K562 (cell line): Measurements from ENCODE around the gene MED13L. TPM values are rescaled to one million over a fixed set of nuclear protein-coding genes. Genes with fewer than 3 reads are reported as not detected.
A peak's percentile ranks its signal among the peaks of the same experiment; 100 is the strongest.

ENCODE experiments used
- ATAC-seq: fragments of 200-7000 bp; cut with Tn5 transposase; 3 replicates; pipeline ENCODE4 v1.9.1; 2020; ENCODE audit warnings: moderate library complexity
- BruUV-seq: library from RNA; stranded (reverse); fragments of 400-500 nt; replicated peaks from 2 replicates; lab custom pipeline; 2021; lab: Mats Ljungman, UMichigan
- CTCF ChIA-PET: fragments of 300-600 bp; formaldehyde crosslinking; extraction: SDS; loops from one replicate; lab custom pipeline; 2021; ENCODE audit warnings: low intra/inter-chr PET ratio; lab: Yijun Ruan, JAX
- POLR2A ChIA-PET: fragments of 300-600, 350-650 bp; sonication (Branson Sonifier 250); formaldehyde crosslinking; extraction: SDS; loops from one replicate; lab custom pipeline; 2021; ENCODE audit warnings: antibody characterized with exemption, inconsistent platforms; lab: Yijun Ruan, JAX
- DNase-seq, 4 experiments: peaks; one replicate each; pipeline versions ENCODE4 v3.0.0 to v3.0.0-alpha.2; 2011 to 2018; ENCODE audit warnings: low spot score in 3 of 4, mixed read lengths in 3 of 4; ENCODE audit errors: extremely low read depth in 1 of 4
- FAIRE-seq: peaks from 2 replicates; lab custom pipeline; 2011; peaks lifted over from hg19 to GRCh38; lab: Jason Lieb, UNC
- H2AFZ ChIP-seq: 2 replicates; pipeline ENCODE4 v1.6.0; 2011; ENCODE audit warnings: low read depth, low read length, control low read depth, inconsistent platforms
- H3K27ac ChIP-seq: fragments of 200-600 bp; 3 replicates; pipeline ENCODE4 v1.8.0; 2011; ENCODE audit warnings: low read depth, mild to moderate bottlenecking, control low read depth, inconsistent platforms, low read length, moderate library complexity, mixed read lengths; ENCODE audit errors: extremely low read depth
- H3K27me3 ChIP-seq, 2 experiments: fragments of 300-600 bp in 1 of 2; 2 replicates in 1 of 2; 3 replicates in 1 of 2; pipeline versions ENCODE4 v1.6.0 to v1.8.0; 2011; ENCODE audit warnings: inconsistent platforms in 2 of 2, low read length in 2 of 2, mild to moderate bottlenecking in 1 of 2, mixed read lengths in 1 of 2, moderate library complexity in 1 of 2; ENCODE audit not compliant: control insufficient read depth in 2 of 2, insufficient read depth in 2 of 2
- H3K36me3 ChIP-seq: fragments of 300-600 bp; 3 replicates; pipeline ENCODE4 v1.8.0; 2011; ENCODE audit warnings: mild to moderate bottlenecking, low read length, inconsistent platforms; ENCODE audit not compliant: control insufficient read depth, insufficient read depth
- H3K4me1 ChIP-seq, 2 experiments: fragments of 200-600 bp in 1 of 2; replicated peaks in 1 of 2; 2 replicates in 1 of 2; 3 replicates in 1 of 2; pipeline versions ENCODE4 v1.5.1 to v1.8.0; 2011; ENCODE audit warnings: inconsistent platforms in 2 of 2, low read length in 2 of 2, mild to moderate bottlenecking in 1 of 2, mixed read lengths in 1 of 2, moderate library complexity in 1 of 2; ENCODE audit not compliant: control insufficient read depth in 2 of 2, insufficient read depth in 2 of 2
- H3K4me2 ChIP-seq: 2 replicates; pipeline ENCODE4 v1.6.1; 2011; ENCODE audit warnings: low read length, control low read depth, inconsistent platforms, mixed read lengths; ENCODE audit not compliant: insufficient read depth
- H3K4me3 ChIP-seq: fragments of 200-600 bp; sonication (generic), shearing (Covaris generic); 2 replicates; pipeline ENCODE4 v1.5.1; 2016; ENCODE audit warnings: control low read depth, inconsistent platforms
- H3K79me2 ChIP-seq: fragments of 200-600 bp; 3 replicates; pipeline ENCODE4 v1.8.0; 2011; ENCODE audit warnings: low read length, inconsistent platforms; ENCODE audit not compliant: control insufficient read depth, insufficient read depth
- H3K9ac ChIP-seq, 2 experiments: 2 replicates each; pipeline versions ENCODE4 v1.6.0 to v1.6.1; 2011; ENCODE audit warnings: low read depth in 2 of 2, low read length in 2 of 2, control low read depth in 1 of 2, inconsistent platforms in 1 of 2, mild to moderate bottlenecking in 1 of 2, mixed read lengths in 1 of 2; ENCODE audit not compliant: insufficient read depth in 1 of 2
- H3K9me1 ChIP-seq: one replicate; pipeline ENCODE4 v1.6.0; 2011; ENCODE audit warnings: inconsistent platforms, mild to moderate bottlenecking, low read length, moderate library complexity; ENCODE audit not compliant: control insufficient read depth, insufficient read depth
- H3K9me3 ChIP-seq: replicated peaks from 2 replicates; pipeline ENCODE4 v1.5.1; 2011; ENCODE audit warnings: low read depth, low read length, inconsistent platforms; ENCODE audit not compliant: control insufficient read depth, insufficient read depth
- H4K20me1 ChIP-seq: replicated peaks from 2 replicates; pipeline ENCODE4 v1.6.1; 2011; ENCODE audit warnings: low read length, inconsistent platforms, mixed read lengths; ENCODE audit not compliant: control insufficient read depth, insufficient read depth
- ADNP ChIP-seq: fragments of 200-800 bp; sonication (Bioruptor generic); IDR thresholded peaks from 2 replicates; pipeline ENCODE4 v1.6.1; 2016; ENCODE audit warnings: missing genetic modification characterization, missing compliant biosample characterization
- ARID2 ChIP-seq: fragments of 450-650 bp; IDR thresholded peaks from 2 replicates; pipeline ENCODE4 v1.6.1; 2017; ENCODE audit warnings: antibody characterized with exemption, mild to moderate bottlenecking
- ATF1 ChIP-seq, 2 experiments: fragments of 450-650 bp in 1 of 2; IDR thresholded peaks; 2 replicates each; pipeline ENCODE4 v1.6.1; 2016; ENCODE audit warnings: missing compliant biosample characterization in 1 of 2, missing genetic modification characterization in 1 of 2
- CREM ChIP-seq: IDR thresholded peaks from 2 replicates; pipeline ENCODE4 v1.6.1; 2014; ENCODE audit warnings: antibody characterized with exemption, low read depth
- HNRNPH1 ChIP-seq: fragments of 200-400 bp; formaldehyde crosslinking; optimal IDR thresholded peaks from 2 replicates; pipeline ENCODE3; 2017; ENCODE audit warnings: low read depth, mild to moderate bottlenecking, low read length, moderate library complexity
- HNRNPUL1 ChIP-seq: fragments of 200-400 bp; formaldehyde crosslinking; IDR thresholded peaks from 2 replicates; pipeline ENCODE4 v1.6.1; 2017; ENCODE audit warnings: low read length
- KDM5B ChIP-seq: fragments of 200-600 bp; sonication (generic); IDR thresholded peaks from 2 replicates; pipeline ENCODE4 v1.6.1; 2012; ENCODE audit warnings: low read depth, mild to moderate bottlenecking, moderate library complexity, low read length, control low read depth, inconsistent platforms; ENCODE audit not compliant: insufficient replicate concordance
- NFE2 ChIP-seq: IDR thresholded peaks from 2 replicates; pipeline ENCODE4 v1.6.1; 2014; ENCODE audit warnings: antibody characterized with exemption, low read depth
- SMARCE1 ChIP-seq: fragments of 450-650 bp; IDR thresholded peaks from 2 replicates; pipeline ENCODE4 v1.7.1; 2016; ENCODE audit warnings: mild to moderate bottlenecking
- TCF15 ChIP-seq: fragments of 250-450 bp; sonication (Bioruptor Pico); IDR thresholded peaks from 2 replicates; pipeline ENCODE4 v1.8.0; 2022; ENCODE audit warnings: moderate library complexity, mild to moderate bottlenecking, inconsistent platforms
- TCF7L2 ChIP-seq: fragments of 150-350 bp; IDR thresholded peaks from 2 replicates; pipeline ENCODE4 v1.6.1; 2016; ENCODE audit warnings: low read depth, mild to moderate bottlenecking, low read length, moderate library complexity
- ZBTB8A ChIP-seq: fragments of 450-650 bp; IDR thresholded peaks from 2 replicates; pipeline ENCODE4 v1.6.1; 2018; ENCODE audit warnings: mild to moderate bottlenecking, moderate library complexity; ENCODE audit not compliant: partially characterized antibody
- ZNF436 ChIP-seq: fragments of 250-450, 450-650 bp; sonication (Bioruptor Pico); formaldehyde crosslinking; IDR thresholded peaks from 2 replicates; pipeline ENCODE4 v1.7.0; 2020; ENCODE audit warnings: mild to moderate bottlenecking
- ZNF444 ChIP-seq: fragments of 250-450 bp; sonication (Bioruptor Pico); IDR thresholded peaks from 2 replicates; pipeline ENCODE4 v1.4.0; 2020; ENCODE audit warnings: mild to moderate bottlenecking, moderate library complexity
- ZNF717 ChIP-seq: fragments of 250-450 bp; sonication (Bioruptor Pico); IDR thresholded peaks from 2 replicates; pipeline ENCODE4 v1.5.0; 2021
- ZNF766 ChIP-seq: fragments of 200-800 bp; sonication (Bioruptor generic); conservative IDR thresholded peaks from 2 replicates; pipeline ENCODE4 v1.6.1; 2016; ENCODE audit warnings: missing genetic modification characterization, missing compliant biosample characterization
- ZSCAN32 ChIP-seq: fragments of 450-650 bp; formaldehyde crosslinking; IDR thresholded peaks from 2 replicates; pipeline ENCODE4 v1.4.0; 2020; ENCODE audit warnings: mild to moderate bottlenecking, moderate library complexity
- WGBS: fragments of 100-300 bp; shearing (Covaris generic); methylation state at CpG from one replicate; pipeline ENCODE4 v1.1.6; 2016; ENCODE audit warnings: low coverage, mixed read lengths; ENCODE audit not compliant: insufficient coverage; ENCODE audit errors: missing lambda C conversion rate; 5-methylcytosine and 5-hydroxymethylcytosine counted together
- in situ Hi-C: fragments of 300-500 bp; cut with MboI; formaldehyde crosslinking; loops from 4 replicates; pipeline ENCODE4 v1.15.0; 2018; ENCODE audit warnings: inconsistent platforms, mixed read lengths
- intact Hi-C: fragments of 100-400 bp; cut with micrococcal nuclease; formaldehyde crosslinking; loops from 2 replicates; pipeline ENCODE4 v1.14.2; 2022
- polyA plus RNA-seq, 8 experiments: library from polyadenylated mRNA; depleted of rRNA in 4 of 8; stranded (reverse) in 5 of 8; unstranded in 3 of 8; fragments of >200 nt; fragmentation: Nextera tagmentation in 2 of 8; fragmentation: Illumina TruSeq in 1 of 8; extraction: Ambion mirVana in 2 of 8; extraction: Trizol in 1 of 8; gene quantifications; 2 replicates each; pipeline versions ENCODE4 v1.2.1 to v1.2.3, GENCODE V29; 2011 to 2014; ENCODE audit warnings: inconsistent platforms in 1 of 8, missing spikeins in 1 of 8
- total RNA-seq, 7 experiments: library from RNA; depleted of rRNA in 6 of 7; stranded (reverse); fragments of >200 nt in 6 of 7; fragmentation: Illumina TruSeq in 2 of 7; extraction: Trizol in 2 of 7; gene quantifications; 2 replicates each; pipeline versions ENCODE4 v1.2.1 to v1.2.3, GENCODE V29; 2011 to 2021; ENCODE audit warnings: low replicate concordance in 1 of 7
- TF ChIP-seq, protein P1 (sequence below): fragments of 200-400 bp; formaldehyde crosslinking; IDR thresholded peaks from 2 replicates; pipeline ENCODE4 v1.6.1; 2017; ENCODE audit warnings: mild to moderate bottlenecking, low read depth, low read length, moderate library complexity
- TF ChIP-seq, protein P2 (sequence below): sonication (generic); formaldehyde crosslinking; IDR thresholded peaks from 2 replicates; pipeline ENCODE4 v1.8.1; 2022; ENCODE audit warnings: missing genetic modification reagents

MED13L gene
- total and polyA plus RNA-seq, 9 of the 15 experiments (the other 6 are each of a cell fraction or from before 2014, with no cell fraction given) = 13.4 to 90.3 (median 36.9) TPM

DNA sequence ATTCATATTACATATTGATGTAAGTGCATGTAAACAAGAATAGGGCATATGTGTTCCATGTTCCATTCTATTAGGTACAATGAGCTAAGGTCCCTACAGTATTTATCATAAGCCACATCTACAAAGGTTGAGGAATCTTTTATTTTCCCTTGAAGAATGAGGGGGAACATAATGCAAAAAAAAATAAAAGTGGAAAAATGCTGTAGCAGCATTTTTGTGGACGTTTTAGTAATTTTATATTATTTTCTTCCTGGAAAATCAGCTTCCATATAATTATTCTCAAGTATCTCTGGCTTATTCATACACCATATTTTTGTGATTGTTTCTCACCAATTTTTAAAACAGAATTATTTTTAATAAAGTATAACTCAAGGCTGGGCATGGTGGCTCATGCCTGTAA lies 148.7 kb downstream of the MED13L start (continued):
- TF ChIP-seq, protein P1, sequence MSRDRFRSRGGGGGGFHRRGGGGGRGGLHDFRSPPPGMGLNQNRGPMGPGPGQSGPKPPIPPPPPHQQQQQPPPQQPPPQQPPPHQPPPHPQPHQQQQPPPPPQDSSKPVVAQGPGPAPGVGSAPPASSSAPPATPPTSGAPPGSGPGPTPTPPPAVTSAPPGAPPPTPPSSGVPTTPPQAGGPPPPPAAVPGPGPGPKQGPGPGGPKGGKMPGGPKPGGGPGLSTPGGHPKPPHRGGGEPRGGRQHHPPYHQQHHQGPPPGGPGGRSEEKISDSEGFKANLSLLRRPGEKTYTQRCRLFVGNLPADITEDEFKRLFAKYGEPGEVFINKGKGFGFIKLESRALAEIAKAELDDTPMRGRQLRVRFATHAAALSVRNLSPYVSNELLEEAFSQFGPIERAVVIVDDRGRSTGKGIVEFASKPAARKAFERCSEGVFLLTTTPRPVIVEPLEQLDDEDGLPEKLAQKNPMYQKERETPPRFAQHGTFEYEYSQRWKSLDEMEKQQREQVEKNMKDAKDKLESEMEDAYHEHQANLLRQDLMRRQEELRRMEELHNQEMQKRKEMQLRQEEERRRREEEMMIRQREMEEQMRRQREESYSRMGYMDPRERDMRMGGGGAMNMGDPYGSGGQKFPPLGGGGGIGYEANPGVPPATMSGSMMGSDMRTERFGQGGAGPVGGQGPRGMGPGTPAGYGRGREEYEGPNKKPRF = no peak
- no peak for TF ChIP-seq NFE2

- Histone ChIP-seq H2AFZ (no peak overlapping the region), H3K9ac (no peak overlapping the region), H4K20me1 (0 out of 2 replicates have a peak, but pooled peaks cover 16% of the 10 kb centered on the region), H3K36me3 (no peaks in the 10 kb centered on the region), H3K79me2 (peaks cover 100% of the 10 kb centered on the region), H3K27ac (0 out of 3 replicates have a peak overlapping the region, but pooled peaks have one; percentile 4), H3K9me1 (no peaks in the 10 kb centered on the region), H3K9me3 (no peaks in the 10 kb centered on the region), H3K27me3 (no peaks in the 10 kb centered on the region), H3K4me2 (no peak overlapping the region)
- ATAC-seq (no peak), FAIRE-seq (no peak), DNase-seq (no peak)
- ChIA-PET CTCF (no interaction called here), POLR2A (interaction anchor here (0.7 to 2.7 kb wide), 3 partner anchors 10 to 432 kb away, joined by 3 to 8 read pairs (median 3); no protein-coding TSS in a partner anchor)
- in situ Hi-C loops (no loop called here), intact Hi-C loops (no loop called here)
- BruUV-seq = no TSS peak
- no peak for TF ChIP-seq CREM
- TF ChIP-seq ATF1 (CRISPR knock-in tag; IDR thresholded peaks at IDR 0.05) = no peak
- TF ChIP-seq ATF1 (tag; IDR thresholded peaks at IDR 0.05) = no peak
- no peak for TF ChIP-seq TCF7L2
- TF ChIP-seq KDM5B = no peak
- no peak for TF ChIP-seq ARID2
- no peak for TF ChIP-seq HNRNPUL1
- no peak for TF ChIP-seq ZSCAN32 (CRISPR knock-in tag)
- TF ChIP-seq ZNF766 (CRISPR knock-in tag) = no peak
- no peak for TF ChIP-seq TCF15
- TF ChIP-seq ADNP (tag) = no peak
- TF ChIP-seq ZNF436 (CRISPR knock-in tag) = no peak
- TF ChIP-seq ZNF444 = no peak
- TF ChIP-seq SMARCE1 = no peak
- no peak for TF ChIP-seq NFE2
- TF ChIP-seq HNRNPH1 = no peak
- no peak for TF ChIP-seq ZNF717
- TF ChIP-seq, protein P2, sequence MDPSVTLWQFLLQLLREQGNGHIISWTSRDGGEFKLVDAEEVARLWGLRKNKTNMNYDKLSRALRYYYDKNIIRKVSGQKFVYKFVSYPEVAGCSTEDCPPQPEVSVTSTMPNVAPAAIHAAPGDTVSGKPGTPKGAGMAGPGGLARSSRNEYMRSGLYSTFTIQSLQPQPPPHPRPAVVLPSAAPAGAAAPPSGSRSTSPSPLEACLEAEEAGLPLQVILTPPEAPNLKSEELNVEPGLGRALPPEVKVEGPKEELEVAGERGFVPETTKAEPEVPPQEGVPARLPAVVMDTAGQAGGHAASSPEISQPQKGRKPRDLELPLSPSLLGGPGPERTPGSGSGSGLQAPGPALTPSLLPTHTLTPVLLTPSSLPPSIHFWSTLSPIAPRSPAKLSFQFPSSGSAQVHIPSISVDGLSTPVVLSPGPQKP (CRISPR knock-in tag) = no peak
- TF ChIP-seq ZBTB8A = no peak
- TF ChIP-seq, all 486 proteins: peak for 0
- 56% methylated on average over 2 of the region's 2 CpGs for WGBS
- Histone ChIP-seq H3K4me3 (no peak overlapping the region), H3K4me1 (peaks cover 9 to 20% of the 10 kb centered on the region in 2 experiments)
These were observed 149.6 kb downstream of the MED13L start for GRCh38 chr12:116127859-116128258.
